Daoy (cell line): ENCODE data around the gene RFC3. TPM values are rescaled to one million over a fixed set of nuclear protein-coding genes. Genes with fewer than 3 reads are reported as not detected.

Experiments
- DNase-seq: peaks from one replicate; pipeline ENCODE4 v3.0.0-alpha.2; 2015; ENCODE audit warnings: low read depth
- total RNA-seq: library from RNA; depleted of rRNA; stranded (reverse); fragments of >200 nt; shearing (Covaris generic); gene quantifications from 2 replicates; pipeline ENCODE4 v1.2.3, GENCODE V29; 2014

The RFC3 gene
- total RNA-seq, 1 experiment from 2014 or later = 56.9 TPM

- no peak for DNase-seq
Observed at GRCh38 chr13:33865945-33866344, 48.0 kb downstream of the RFC3 start.

- no peak for DNase-seq
Observed at GRCh38 chr13:33867472-33867871, 49.5 kb downstream of the RFC3 start.

DNA sequence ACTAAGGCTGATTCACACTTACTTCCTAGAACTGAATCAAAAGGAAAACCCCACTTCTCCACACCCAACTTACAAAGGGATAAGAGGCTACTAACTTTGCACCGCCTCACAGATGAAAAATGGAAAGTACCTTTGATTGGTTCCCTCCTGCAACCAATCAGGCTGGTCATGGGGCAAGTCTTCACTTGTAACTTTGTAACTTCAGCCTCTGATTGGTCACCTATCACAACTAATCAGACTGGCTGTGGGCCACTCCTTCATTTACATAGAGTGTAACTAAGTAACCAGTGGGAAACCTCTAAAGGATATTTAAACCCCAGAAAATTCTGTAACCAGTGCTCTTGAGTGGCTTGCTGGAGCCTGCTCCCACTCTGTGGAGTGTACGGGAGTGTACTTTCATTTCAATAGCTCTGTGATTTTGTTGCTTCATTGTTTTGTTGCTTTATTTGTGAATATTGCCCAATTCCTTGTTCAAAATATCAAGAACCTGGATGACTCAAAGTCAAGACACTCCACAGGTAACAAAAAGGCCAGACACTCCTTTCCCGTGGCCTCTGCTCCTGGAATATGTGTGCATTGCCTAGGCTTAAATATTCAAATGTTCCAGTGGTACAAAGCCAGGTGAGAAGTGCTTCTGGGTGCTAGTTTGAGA, 50.5 kb downstream of the RFC3 start:
- DNase-seq = no peak

- no peak for DNase-seq
Observed at GRCh38 chr13:33869005-33869404, 51.1 kb downstream of the RFC3 start.

DNA sequence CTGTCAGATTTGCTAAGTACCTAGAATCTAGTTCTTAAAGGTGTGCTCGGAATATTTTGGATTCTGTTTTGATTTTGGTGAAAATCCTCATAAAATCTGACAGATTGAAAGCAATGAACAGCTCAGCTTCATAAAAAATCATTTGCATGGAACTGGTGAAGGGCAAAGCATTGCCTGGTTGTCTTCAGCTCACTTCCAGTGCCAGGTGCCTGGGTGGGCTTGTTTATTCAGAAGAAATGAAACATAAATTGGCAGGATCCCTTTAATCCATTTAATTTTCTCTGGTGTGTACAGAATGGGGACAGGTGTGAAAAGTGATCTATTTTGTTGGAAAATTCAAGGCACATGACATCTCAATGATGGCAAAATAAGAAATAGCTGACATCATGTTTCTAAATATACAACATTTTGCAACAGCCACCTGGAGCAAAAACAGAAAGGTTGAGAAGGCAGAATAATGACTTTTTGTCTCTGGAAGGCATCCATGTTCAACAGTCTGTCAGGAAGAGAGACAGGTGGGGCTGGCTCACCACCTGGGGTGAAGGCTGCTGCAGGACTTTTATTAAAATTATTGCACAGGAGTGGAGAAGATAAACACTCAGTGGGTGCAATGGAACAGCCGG, 52.2 kb downstream of the RFC3 start:
- DNase-seq = no peak

DNA sequence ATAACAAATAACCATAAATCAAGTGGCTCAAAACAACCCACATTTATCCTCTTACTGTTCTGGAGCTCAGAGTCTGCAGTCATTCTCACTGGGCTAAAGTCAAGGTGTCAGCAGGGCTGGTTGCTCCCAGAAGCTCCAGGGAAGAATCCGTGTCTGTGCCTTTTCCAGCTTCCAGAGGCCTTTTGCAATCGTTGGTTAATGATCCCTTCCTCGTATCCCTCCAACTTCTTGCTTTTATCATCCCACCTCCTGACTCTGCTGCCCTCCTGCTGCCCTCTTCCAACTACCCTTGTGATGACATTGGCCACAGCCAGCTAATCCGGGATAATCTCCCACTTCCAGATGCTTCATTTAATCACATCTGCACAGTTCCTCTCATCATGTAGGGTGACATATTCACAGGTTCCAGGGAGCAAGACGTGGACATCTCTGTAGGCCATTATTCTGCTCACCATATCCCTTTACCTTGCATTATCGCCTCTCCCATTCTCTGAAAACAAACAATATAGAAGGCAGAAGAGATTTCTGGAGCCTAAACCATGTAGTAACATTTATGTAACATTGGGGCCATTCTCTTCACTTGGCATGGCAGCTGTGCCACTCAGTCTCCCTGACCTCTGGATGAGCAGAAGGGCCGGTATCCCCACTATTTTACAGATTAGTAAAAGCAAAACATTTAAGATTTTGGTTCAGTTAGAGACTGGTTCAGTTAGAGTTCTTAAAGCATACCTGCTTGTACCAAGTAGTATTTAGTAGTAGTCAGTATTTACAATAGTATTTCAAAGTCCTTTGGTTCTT, 53.5 kb downstream of the RFC3 start:
- no peak for DNase-seq

DNA sequence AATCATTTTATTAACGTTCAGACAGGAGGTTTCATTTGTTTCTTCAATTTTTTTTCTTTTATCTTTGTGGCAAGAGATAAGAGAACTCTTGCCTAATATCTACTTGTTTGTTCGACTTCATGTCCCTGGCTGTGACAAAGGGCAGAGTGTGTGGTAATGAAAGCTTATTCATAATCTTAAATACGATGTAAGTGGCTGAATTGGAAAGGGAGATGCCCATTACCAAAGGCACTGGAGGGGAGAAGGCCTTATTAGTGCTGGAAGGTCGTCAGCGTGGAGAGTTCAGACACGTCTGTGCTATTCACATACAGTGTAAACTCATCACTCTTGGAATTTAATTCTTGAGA, 54.0 kb downstream of the RFC3 start:
- no peak for DNase-seq

GRCh38 chr13:33873251-33873908, 55.4 kb downstream of the RFC3 start:
- DNase-seq = no peak

GRCh38 chr13:33874871-33875270, 56.9 kb downstream of the RFC3 start:
- DNase-seq = no peak

GRCh38 chr13:33875618-33876401, 57.9 kb downstream of the RFC3 start:
- DNase-seq = no peak

DNA sequence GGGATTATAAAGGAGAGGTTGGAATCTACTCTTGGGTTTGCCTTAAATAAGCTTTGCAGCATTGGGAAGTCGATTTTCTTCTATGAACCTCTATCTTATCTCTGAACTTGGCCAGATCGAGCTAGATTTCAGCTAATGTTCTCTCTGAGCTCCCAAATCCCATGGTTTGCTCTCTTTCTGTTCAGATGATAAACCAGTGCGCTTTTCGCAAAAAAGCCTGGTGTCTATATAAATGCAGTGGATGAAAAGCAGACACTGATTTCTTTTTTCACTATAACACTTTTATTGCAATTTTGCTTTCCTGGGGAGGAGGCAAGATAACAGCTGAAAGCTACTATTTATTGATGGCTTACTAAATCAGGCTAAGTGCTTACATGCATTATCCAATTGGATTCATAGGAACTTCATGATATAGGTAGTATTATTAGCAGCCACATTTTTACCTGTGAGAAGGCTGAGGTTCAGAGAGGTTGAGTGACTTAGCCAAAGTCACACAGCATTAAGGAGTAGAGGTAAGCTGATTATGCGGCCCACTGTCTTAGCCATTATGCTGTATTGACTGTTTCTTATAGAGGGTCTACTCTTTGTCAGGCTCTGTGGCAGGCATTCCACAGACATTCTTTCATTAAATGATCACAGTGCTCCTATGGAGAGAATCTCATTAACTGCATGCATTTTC, 58.9 kb downstream of the RFC3 start:
- DNase-seq = no peak

GRCh38 chr13:33879118-33879517, 61.2 kb downstream of the RFC3 start:
- no peak for DNase-seq

GRCh38 chr13:33882804-33883203, 64.9 kb downstream of the RFC3 start:
- DNase-seq = no peak

DNA sequence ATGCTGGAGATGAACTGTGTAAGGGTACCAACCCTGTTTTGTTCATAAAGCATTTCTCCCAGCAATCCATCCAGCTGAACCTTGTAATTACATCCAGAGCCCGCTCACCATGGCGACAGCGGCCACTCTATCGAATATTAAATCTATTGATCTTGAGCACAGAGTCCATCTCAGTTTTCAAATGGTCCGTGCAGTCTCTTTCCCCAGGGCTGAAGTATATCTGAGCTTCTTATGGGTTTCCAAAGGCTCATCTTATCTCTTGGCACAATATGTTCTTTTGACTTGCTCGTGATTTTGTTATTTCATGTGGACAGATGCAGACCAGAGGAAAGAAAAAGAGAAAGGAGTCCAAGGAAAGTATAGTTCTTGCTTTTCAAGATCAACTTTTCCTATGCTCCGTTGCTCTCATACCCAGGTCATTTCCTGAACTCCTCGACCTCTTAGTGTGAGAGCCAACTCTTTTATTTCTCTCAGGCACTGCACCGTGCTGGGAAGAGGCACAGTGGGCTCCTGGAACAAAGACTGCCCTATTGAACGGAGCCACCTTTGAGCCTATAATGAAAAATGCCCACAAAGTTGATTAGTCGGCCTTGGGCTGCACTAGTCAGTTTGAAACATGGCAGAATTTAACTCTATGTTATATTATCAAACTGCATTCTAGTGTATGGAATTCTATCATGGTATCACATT, 66.7 kb downstream of the RFC3 start:
- no peak for DNase-seq
